ENCODE results near the gene SH2B3.

- no peak for TF ChIP-seq POLR2AphosphoS5 (IDR thresholded peaks at IDR 0.05; ENCODE audit: insufficient read depth, low read depth, low read length)
- no peak for TF ChIP-seq CTCF (IDR thresholded peaks at IDR 0.05; ENCODE audit: extremely low read depth in 1 of 2, insufficient read depth in 1 of 2, low read depth in 1 of 2, low read length in 2 of 2)
Measured at GRCh38 chr12:111448846-111449790, 43.4 kb downstream of the SH2B3 start.

All from endothelial cell of umbilical vein (primary cell).